Testis (tissue), 3 donors: ENCODE measurements around the gene KIAA1958. TPM values are rescaled to one million over a fixed set of nuclear protein-coding genes. Genes with fewer than 3 reads are reported as not detected.
"Not testable (repeated sequence)": the region's sequence is repeated elsewhere in the genome, so short reads cannot be mapped to it uniquely, and the experiment has no call there.

ENCODE experiments used
- DNase-seq: peaks from one replicate; pipeline ENCODE4 v3.0.0-alpha.2; 2019
- H3K27ac ChIP-seq, 2 donors: fragments of 200-600 bp; sonication (generic); one replicate each; pipeline ENCODE4 v1.5.1; 2019
- H3K27me3 ChIP-seq: fragments of 200-600 bp; sonication (generic); one replicate; pipeline ENCODE4 v1.5.1; 2019
- H3K36me3 ChIP-seq: fragments of 200-600 bp; sonication (generic); one replicate; pipeline ENCODE4 v1.5.1; 2017; ENCODE audit warnings: low read depth; ENCODE audit errors: missing control alignments
- H3K4me1 ChIP-seq: fragments of 200-600 bp; sonication (generic); one replicate; pipeline ENCODE4 v1.5.1; 2019
- H3K4me3 ChIP-seq, 2 donors: fragments of 200-600 bp; sonication (generic); one replicate each; pipeline ENCODE4 v1.5.1; 2017 to 2019
- H3K9me3 ChIP-seq: fragments of 200-600 bp; sonication (generic); one replicate; pipeline ENCODE4 v1.5.1; 2017
- CTCF ChIP-seq, 3 experiments: fragments of 450-650 bp in 2 of 3; fragments of 200-600 bp in 1 of 3; sonication (generic) in 1 of 3; IDR thresholded peaks; one replicate each; pipeline ENCODE4 v1.5.1; 2016 to 2019; ENCODE audit warnings: antibody characterized with exemption in 3 of 3, mild to moderate bottlenecking in 2 of 3, moderate library complexity in 1 of 3
- POLR2A ChIP-seq: fragments of 450-650 bp; IDR thresholded peaks from one replicate; pipeline ENCODE4 v1.6.1; 2017; ENCODE audit warnings: antibody characterized with exemption, mild to moderate bottlenecking, moderate library complexity
- WGBS, 2 donors: methylation state at CpG; one replicate each; pipeline ENCODE4 v1.1.5; 2018; 5-methylcytosine and 5-hydroxymethylcytosine counted together
- intact Hi-C: fragments of 100-400 bp; cut with DNase I; formaldehyde crosslinking; loops from one replicate; pipeline ENCODE4 v1.15.1; 2023; ENCODE audit warnings: low total_unique reads
- polyA plus RNA-seq: library from polyadenylated mRNA; stranded (reverse); fragments of 350-450 nt; fragmentation: Illumina TruSeq; extraction: RNeasy Lipid Tissue Mini Kit (QIAGEN cat#74804); gene quantifications from one replicate; pipeline ENCODE4 v1.2.3, GENCODE V29; 2014; ENCODE audit warnings: low read depth, low replicate concordance; ENCODE audit not compliant: insufficient read depth
- total RNA-seq, 2 donors: library from RNA; depleted of rRNA; stranded (reverse); fragments of >200 nt; gene quantifications; one replicate each; pipeline ENCODE4 v1.2.3, GENCODE V29; 2016

The KIAA1958 gene
- total and polyA plus RNA-seq, 3 donors from 2014 or later, result 14.5 to 74.8 (median 66.5) TPM

DNA sequence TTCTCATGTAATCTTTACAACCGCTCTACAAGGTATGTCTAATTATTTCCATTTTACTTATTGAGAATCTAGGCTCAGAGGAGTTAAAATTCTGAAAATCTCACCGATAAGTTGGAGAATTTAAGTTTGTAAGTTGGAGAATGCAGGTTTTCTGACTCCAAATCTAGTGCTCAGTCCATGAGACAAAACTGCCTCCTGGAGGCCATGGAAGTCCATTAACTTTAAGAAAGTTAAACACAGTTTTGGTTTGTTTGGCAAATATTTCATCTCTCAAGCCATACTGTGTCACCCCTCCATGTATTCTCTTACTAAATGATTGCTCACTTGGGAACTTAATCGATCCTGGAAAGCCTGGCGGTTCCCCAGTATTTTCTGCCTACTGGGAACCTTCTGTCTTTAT, 178.7 kb downstream of the KIAA1958 start:
- intact Hi-C loops, result no loop called here
- TF ChIP-seq POLR2A (no peak), CTCF (IDR thresholded peaks at IDR 0.05) (no peak)
- no peaks in the 10 kb centered on the region for H3K9me3 ChIP-seq
- H3K27me3 ChIP-seq, result no peaks in the 10 kb centered on the region
- H3K4me3 ChIP-seq, result no peak overlapping the region
- no peaks in the 10 kb centered on the region for H3K36me3 ChIP-seq
- 72 to 85% methylated on average over 4 of the region's 4 CpGs for WGBS, 2 donors
- no peaks in the 10 kb centered on the region for H3K4me1 ChIP-seq
- H3K27ac ChIP-seq, result no peak overlapping the region
- no peak for DNase-seq

GRCh38 chr9:112669326-112669725, 182.7 kb downstream of the KIAA1958 start:
- no peak for TF ChIP-seq CTCF (IDR thresholded peaks at IDR 0.05)
- no peak for TF ChIP-seq POLR2A
- Histone ChIP-seq H3K27ac (no peak overlapping the region), H3K4me1 (no peaks in the 10 kb centered on the region), H3K9me3 (no peaks in the 10 kb centered on the region), H3K4me3 (no peak overlapping the region), H3K36me3 (no peaks in the 10 kb centered on the region), H3K27me3 (no peaks in the 10 kb centered on the region)
- WGBS, 2 donors, result 65 to 85% methylated on average over 2 of the region's 2 CpGs
- intact Hi-C loops, result no loop called here
- no peak for DNase-seq

DNA sequence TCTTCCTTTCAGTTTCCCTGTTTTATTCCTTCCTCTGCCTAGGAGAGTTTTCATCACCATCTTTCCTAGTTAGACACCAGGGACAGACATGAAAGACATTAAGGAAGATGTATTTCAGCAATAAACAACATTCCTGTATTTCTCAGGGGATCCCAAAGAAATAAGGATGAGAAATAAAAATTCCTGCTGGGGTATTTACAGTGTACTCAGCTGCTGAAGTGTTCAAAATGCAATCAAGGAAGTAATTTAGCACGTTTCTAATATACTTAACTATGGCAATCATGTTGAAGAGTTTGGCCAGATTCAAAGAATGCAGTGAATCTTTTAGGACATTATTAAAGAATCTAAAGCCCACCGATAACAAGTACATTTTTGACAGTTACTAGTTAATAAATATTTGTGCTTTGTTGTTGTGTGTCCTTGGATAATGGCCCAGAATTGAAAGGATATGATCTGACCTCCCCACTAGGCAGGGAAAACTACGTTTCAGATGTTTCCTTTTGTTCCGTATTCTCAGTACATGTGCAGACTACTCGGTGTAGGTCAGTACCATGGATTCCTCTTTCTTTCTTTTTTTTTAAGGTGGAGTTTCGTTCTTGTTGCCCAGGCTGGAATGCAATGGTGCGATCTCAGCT, 184.5 kb downstream of the KIAA1958 start:
- DNase-seq, result no peak
- Histone ChIP-seq H3K4me3 (no peak overlapping the region), H3K27me3 (no peaks in the 10 kb centered on the region), H3K9me3 (no peaks in the 10 kb centered on the region), H3K4me1 (no peaks in the 10 kb centered on the region), H3K36me3 (no peaks in the 10 kb centered on the region), H3K27ac (no peak overlapping the region)
- TF ChIP-seq POLR2A (no peak), CTCF (IDR thresholded peaks at IDR 0.05) (no peak)
- intact Hi-C loops, result no loop called here
- 43% methylated on average over 7 of the region's 7 CpGs for WGBS, 2 donors

GRCh38 chr9:112673221-112673620, 186.6 kb downstream of the KIAA1958 start:
- H3K27ac ChIP-seq, H3K9me3 ChIP-seq, H3K4me1 ChIP-seq, H3K27me3 ChIP-seq, H3K36me3 ChIP-seq, intact Hi-C loops, DNase-seq, H3K4me3 ChIP-seq: not testable (repeated sequence)
- 89 to 96% methylated on average over 4 of the region's 4 CpGs for WGBS, 2 donors

DNA sequence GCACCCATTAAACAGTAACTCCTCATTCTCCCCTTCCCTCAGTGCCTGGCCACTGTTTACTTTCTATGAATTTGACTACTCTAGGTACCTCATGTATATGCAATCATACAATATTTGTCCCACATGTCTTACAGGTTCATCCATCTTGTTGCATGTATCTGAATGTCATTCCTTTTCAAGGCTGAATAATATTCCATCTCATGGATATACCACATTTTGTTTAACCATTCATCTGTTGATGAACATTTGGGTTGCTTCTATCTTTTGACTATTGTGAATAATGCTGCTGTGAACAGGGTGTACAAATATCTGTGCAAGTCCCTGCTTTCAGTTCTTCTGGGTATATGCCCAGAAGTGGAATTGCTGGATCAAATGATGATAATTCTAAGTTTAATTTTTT, 190.4 kb downstream of the KIAA1958 start:
- no peak overlapping the region for H3K4me3 ChIP-seq
- no peaks in the 10 kb centered on the region for H3K9me3 ChIP-seq
- intact Hi-C loops, result no loop called here
- H3K27ac ChIP-seq, result no peak overlapping the region
- DNase-seq, result no peak
- no peaks in the 10 kb centered on the region for H3K4me1 ChIP-seq
- no peaks in the 10 kb centered on the region for H3K36me3 ChIP-seq
- TF ChIP-seq CTCF (IDR thresholded peaks at IDR 0.05) (no peak), POLR2A (no peak)
- no peaks in the 10 kb centered on the region for H3K27me3 ChIP-seq
